HG03520 (cell line): ENCODE data around the gene SLC6A4.
"Not testable (repeated sequence)": the region's sequence is repeated elsewhere in the genome, so short reads cannot be mapped to it uniquely, and the experiment has no call there.

Experiments used
- ATAC-seq: cut with Tn5 transposase; IDR thresholded peaks from one replicate; pipeline ENCODE4 v1.9.1; 2021; ENCODE audit warnings: mild to moderate bottlenecking, moderate library complexity; ENCODE audit not compliant: unreplicated experiment

Gene SLC6A4

DNA sequence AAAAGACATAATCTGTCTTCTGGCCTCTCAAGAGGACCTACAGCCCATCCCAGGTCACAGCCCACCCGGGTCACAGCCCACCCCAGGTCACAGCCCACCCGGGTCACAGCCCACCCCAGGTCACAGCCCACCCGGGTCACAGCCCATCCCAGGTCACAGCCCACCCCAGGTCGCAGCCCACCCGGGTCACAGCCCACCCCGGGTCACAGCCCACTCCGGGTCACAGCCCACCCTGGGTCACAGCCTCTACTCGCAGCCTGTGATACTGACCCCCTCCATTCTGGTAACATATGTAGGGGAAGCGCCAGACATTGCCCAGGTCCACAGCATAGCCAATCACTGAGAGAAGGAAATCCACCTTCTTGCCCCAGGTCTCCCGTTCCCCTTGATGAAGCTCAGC lies 14.2 kb downstream of the SLC6A4 start:
- ATAC-seq, result no peak

- ATAC-seq, result no peak
Observed at GRCh38 chr17:30220414-30220813, 15.1 kb downstream of the SLC6A4 start.

- ATAC-seq, result no peak
Observed at GRCh38 chr17:30219833-30220232, 15.7 kb downstream of the SLC6A4 start.

- no peak for ATAC-seq
Observed at GRCh38 chr17:30219315-30219714, 16.2 kb downstream of the SLC6A4 start.

- no peak for ATAC-seq
Observed at GRCh38 chr17:30218799-30219198, 16.7 kb downstream of the SLC6A4 start.

GRCh38 chr17:30217746-30218245 lies 17.7 kb downstream of the SLC6A4 start:
- ATAC-seq, result no peak

DNA sequence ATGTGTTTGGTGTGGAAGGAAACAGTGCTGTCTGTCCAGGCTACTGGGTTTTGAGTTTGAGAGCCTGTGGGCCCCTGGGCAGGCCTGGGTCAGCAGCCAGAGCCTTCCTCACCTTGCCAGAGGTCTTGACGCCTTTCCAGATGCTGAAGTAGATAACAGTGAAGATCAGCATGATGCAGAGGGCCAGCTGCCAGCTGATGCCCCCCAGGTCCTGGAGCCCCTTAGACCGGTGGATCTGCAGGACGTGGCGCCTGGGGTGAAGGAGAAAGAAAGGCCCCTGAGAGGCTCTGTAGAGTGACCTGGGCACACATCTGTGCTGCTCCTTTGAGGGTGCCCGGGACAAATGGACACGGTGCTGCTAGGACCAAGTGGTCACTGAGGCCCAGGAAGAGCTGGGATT lies 18.4 kb downstream of the SLC6A4 start:
- ATAC-seq, result no peak

DNA sequence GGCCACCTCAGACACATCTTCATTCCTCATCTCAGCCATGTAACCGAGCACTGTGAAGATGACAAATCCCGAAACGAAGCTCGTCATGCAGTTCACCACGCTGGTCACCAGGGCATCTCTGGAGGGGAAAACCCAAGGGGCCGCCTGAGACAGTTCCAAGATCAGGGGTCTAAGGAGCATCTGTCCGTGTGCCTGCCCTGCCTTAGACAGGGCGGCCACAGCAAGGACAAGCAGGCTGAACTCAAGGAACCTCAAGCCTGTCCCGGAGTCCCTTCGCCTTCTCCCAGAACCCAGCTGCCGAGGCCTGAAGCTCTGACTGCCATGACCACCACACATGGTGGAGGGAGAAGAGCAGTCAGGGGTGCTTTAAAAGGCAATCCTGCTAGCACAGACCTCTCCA lies 22.7 kb downstream of the SLC6A4 start:
- no peak for ATAC-seq

GRCh38 chr17:30211371-30211770 lies 24.1 kb downstream of the SLC6A4 start:
- ATAC-seq, result no peak

DNA sequence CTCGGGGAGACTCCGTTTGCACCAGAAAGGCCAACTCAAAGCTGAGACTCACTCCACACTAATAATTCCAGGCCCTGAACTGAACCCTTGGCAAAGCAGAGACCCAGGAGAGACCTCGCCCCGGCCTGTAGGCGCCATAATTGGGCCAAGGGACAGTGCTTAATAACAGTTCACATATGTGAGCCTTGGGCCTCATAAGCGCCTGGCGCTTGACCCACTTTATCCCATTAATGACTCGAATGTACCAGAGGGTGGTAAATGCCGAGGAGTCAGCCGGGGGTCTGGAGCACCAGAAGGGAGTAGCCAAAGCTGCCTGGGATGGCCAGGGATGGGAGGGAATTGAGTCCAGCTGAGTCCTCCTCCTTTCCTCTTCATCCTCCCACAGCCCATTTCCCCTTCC lies 24.6 kb downstream of the SLC6A4 start:
- ATAC-seq, result no peak

DNA sequence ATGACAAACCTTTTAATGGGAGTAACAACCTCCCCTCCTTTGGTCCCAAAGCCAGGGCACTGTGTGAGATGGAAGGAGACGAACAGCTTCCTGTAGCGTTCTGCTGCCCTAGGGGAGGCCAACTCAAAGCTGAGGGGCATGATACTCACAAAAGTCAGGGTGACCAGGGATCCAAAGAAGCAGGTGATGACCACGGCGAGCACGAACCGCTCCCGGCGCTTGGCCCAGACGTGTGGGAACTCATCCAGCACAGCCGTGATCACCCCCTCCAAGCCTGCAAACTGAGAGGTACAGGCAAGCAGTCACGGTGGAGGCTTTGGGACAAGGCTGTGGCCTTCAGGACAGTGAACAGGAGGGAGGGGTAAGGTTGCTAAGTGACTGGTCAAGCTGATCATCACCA lies 25.1 kb downstream of the SLC6A4 start:
- ATAC-seq, result no peak

GRCh38 chr17:30209930-30210329 lies 25.6 kb downstream of the SLC6A4 start:
- no peak for ATAC-seq

GRCh38 chr17:30208214-30208613 lies 27.3 kb downstream of the SLC6A4 start:
- ATAC-seq, result no peak

GRCh38 chr17:30207655-30208054 lies 27.8 kb downstream of the SLC6A4 start:
- ATAC-seq, result no peak

GRCh38 chr17:30203471-30203981 lies 32.0 kb downstream of the SLC6A4 start:
- ATAC-seq, result no peak

GRCh38 chr17:30200656-30201055 lies 34.8 kb downstream of the SLC6A4 start:
- not testable (repeated sequence) for ATAC-seq

- no peak for ATAC-seq
Observed at GRCh38 chr17:30200106-30200505, 35.4 kb downstream of the SLC6A4 start.

DNA sequence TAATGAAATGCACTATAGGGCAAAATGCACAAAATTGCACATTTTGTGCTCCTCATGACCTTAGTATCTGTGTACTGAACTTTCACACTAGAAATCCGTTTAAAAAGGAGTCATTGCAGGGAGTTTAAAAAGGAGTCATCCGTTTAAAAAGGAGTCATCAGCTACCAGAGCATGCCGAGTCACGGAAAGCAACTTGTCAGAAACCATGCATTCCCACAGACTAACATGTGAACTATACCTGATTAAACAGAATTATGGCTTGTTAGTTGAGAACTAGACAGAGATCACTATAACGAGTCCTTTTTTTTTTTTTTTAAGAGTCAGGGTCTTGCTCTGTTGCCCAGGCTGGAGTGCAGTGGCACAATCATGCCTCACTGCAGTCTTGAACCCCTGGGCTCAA lies 35.9 kb downstream of the SLC6A4 start:
- ATAC-seq, result no peak

GRCh38 chr17:30197416-30197815 lies 38.1 kb downstream of the SLC6A4 start:
- ATAC-seq, result no peak

GRCh38 chr17:30196504-30196903 lies 39.0 kb downstream of the SLC6A4 start:
- ATAC-seq, result no peak

DNA sequence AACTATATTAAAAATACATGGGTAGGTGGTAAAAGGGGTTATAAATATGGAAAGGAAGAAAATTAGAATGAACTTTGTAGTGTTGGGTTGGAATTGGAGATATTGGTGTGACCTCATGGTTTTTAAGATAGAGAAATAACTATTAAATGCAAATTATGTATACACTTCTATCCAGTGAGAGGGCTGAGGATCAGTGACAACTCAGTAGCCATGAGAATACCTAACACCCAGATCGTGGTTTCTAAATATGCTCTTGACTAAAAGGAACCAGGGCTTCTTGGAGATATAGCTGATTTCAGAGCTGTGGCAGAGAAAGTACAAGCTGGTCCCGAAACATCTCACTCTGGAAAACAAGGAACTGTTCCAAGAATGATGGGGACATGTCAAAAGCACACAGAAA lies 44.4 kb downstream of the SLC6A4 start:
- no peak for ATAC-seq

DNA sequence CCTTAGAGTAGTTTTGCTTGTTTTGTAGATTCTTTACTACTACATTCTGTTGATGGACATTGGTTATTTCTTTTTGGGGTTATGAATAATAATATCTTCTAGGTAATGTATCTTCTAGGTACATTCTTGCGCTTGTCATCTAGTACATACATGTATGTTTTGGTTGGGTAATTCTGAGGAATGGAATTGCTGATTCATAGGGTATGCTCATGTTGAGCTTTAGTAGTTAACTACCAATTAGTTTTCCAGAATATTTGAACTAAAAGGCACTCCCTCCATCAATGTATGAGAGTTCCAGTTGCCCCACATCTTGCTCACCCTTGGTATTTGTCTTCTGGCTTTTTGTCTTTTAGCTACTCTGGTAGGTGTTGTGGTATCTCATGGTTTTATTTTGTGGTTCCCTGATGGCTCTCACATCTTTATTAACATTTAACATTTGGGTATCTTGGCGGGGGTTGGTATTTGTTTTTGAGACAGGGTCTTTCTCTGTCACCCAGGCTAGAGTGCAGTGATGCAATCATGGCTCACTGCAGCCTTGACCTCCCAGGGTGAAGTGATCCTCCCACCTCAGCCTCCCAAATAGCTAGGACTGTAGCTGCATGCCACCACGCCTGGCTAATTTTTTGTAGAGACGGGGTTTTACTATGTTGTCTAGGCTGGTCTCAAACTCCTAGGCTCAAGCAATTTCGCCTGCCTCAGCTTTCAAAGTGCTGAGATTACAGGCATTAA lies 47.1 kb downstream of the SLC6A4 start:
- no peak for ATAC-seq

GRCh38 chr17:30187573-30187972 lies 47.9 kb downstream of the SLC6A4 start:
- ATAC-seq, result no peak
